T-helper 1 cell (primary cell): ENCODE measurements around the gene CAMK1D.

Experiments
- DNase-seq, 5 donors: peaks; one replicate each; pipeline ENCODE4 v3.0.0-alpha.2; 2012 to 2020

The CAMK1D gene

GRCh38 chr10:12602521-12602920, 253.2 kb downstream of the CAMK1D start:
- DNase-seq = no peak

GRCh38 chr10:12603766-12604470, 254.6 kb downstream of the CAMK1D start:
- DNase-seq = no peak

- peak; percentile 13 to 83 (median 20) for DNase-seq
Measured at GRCh38 chr10:12605580-12606405, 256.4 kb downstream of the CAMK1D start.

GRCh38 chr10:12606461-12606860, 257.1 kb downstream of the CAMK1D start:
- no peak for DNase-seq

GRCh38 chr10:12608761-12609160, 259.4 kb downstream of the CAMK1D start:
- no peak for DNase-seq

- DNase-seq = no peak
Measured at GRCh38 chr10:12609435-12609834, 260.1 kb downstream of the CAMK1D start.

- DNase-seq = no peak
Measured at GRCh38 chr10:12613136-12613535, 263.8 kb downstream of the CAMK1D start.

GRCh38 chr10:12614177-12614995, 265.0 kb downstream of the CAMK1D start:
- DNase-seq = no peak

GRCh38 chr10:12615296-12616220, 266.2 kb downstream of the CAMK1D start:
- no peak for DNase-seq

- no peak for DNase-seq
Measured at GRCh38 chr10:12617191-12618175, 268.1 kb downstream of the CAMK1D start.

GRCh38 chr10:12622016-12622415, 272.7 kb downstream of the CAMK1D start:
- no peak for DNase-seq

- no peak for DNase-seq
Measured at GRCh38 chr10:12622691-12623090, 273.3 kb downstream of the CAMK1D start.

- DNase-seq = no peak
Measured at GRCh38 chr10:12625393-12626023, 276.2 kb downstream of the CAMK1D start.

GRCh38 chr10:12628153-12628552, 278.8 kb downstream of the CAMK1D start:
- DNase-seq = no peak

GRCh38 chr10:12628964-12629766, 279.8 kb downstream of the CAMK1D start:
- DNase-seq = no peak

- no peak for DNase-seq
Measured at GRCh38 chr10:12629767-12630165, 280.4 kb downstream of the CAMK1D start.

- no peak for DNase-seq
Measured at GRCh38 chr10:12631216-12631615, 281.9 kb downstream of the CAMK1D start.

- no peak for DNase-seq
Measured at GRCh38 chr10:12631787-12632562, 282.6 kb downstream of the CAMK1D start.
